Measurements from ENCODE around the gene DNAAF3.

DNA sequence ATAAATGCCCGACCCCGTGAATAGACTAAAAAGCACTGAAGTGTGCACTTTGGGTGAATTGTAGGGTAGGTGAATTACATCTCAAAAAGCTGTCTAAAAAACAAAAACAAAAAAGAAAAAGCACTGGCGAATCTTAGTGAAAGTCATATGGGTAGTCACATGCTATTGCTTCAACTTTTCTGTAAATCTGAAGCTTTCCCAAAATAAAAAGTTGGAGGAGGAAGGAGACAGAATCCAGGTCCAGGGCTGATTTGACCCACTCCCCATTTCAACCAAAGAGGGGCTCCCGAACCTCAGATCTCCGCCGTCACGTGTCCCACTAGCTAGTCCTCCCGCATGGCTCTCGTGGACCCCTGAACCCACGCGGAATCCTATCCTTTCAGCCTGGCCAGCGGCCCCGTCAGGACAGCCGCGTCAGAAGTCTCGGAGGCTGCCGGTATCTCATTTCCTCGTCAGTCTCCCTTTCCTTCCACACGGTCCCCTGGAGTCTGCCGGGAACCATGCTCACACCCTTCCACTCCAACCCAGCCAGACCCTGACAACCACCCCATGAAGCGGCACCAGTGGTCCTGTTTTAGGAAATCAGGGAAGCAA is 55.1 kb downstream of the DNAAF3 start:
- TF ChIP-seq, protein P1, sequence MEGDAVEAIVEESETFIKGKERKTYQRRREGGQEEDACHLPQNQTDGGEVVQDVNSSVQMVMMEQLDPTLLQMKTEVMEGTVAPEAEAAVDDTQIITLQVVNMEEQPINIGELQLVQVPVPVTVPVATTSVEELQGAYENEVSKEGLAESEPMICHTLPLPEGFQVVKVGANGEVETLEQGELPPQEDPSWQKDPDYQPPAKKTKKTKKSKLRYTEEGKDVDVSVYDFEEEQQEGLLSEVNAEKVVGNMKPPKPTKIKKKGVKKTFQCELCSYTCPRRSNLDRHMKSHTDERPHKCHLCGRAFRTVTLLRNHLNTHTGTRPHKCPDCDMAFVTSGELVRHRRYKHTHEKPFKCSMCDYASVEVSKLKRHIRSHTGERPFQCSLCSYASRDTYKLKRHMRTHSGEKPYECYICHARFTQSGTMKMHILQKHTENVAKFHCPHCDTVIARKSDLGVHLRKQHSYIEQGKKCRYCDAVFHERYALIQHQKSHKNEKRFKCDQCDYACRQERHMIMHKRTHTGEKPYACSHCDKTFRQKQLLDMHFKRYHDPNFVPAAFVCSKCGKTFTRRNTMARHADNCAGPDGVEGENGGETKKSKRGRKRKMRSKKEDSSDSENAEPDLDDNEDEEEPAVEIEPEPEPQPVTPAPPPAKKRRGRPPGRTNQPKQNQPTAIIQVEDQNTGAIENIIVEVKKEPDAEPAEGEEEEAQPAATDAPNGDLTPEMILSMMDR (IDR thresholded peaks at IDR 0.05): no peak
- TF ChIP-seq POLR2A (IDR thresholded peaks at IDR 0.05): no peak

Data from suprapubic skin (tissue), 3 donors.